ENCODE results near the gene APCS. TPM values are rescaled to one million over a fixed set of nuclear protein-coding genes. Genes with fewer than 3 reads are reported as not detected.

APCS gene
- polyA plus RNA-seq, 3 donors: not detected

Other genes starting within 250 kb of the APCS start
- gene OR10J4, start 155.6 kb upstream of the APCS start, polyA plus RNA-seq (ENCODE audit: insufficient read length in 3 of 3): not detected
- gene OR10J1, start 148.1 kb upstream of the APCS start, polyA plus RNA-seq (ENCODE audit: insufficient read length in 3 of 3): under 1 TPM in 1 of 3 donors, not detected in 2; 0.07 TPM
- not detected for gene OR10J5, start 51.8 kb upstream of the APCS start, polyA plus RNA-seq (ENCODE audit: insufficient read length in 3 of 3)
- not detected for gene CRP, start 126.8 kb downstream of the APCS start, polyA plus RNA-seq (ENCODE audit: insufficient read length in 3 of 3)
- gene DUSP23, start 193.1 kb downstream of the APCS start, polyA plus RNA-seq (ENCODE audit: insufficient read length in 3 of 3): 10 to 100 TPM; 22.8 to 29.0 (median 23.6) TPM
- under 1 TPM; 0.08 to 0.65 (median 0.36) TPM for gene FCRL6, start 214.5 kb downstream of the APCS start, polyA plus RNA-seq (ENCODE audit: insufficient read length in 3 of 3)
- 1 to 10 TPM in 1 of 3 donors, under 1 TPM in 2; 0.61 to 1.4 (median 0.78) TPM for gene SLAMF8, start 239.0 kb downstream of the APCS start, polyA plus RNA-seq (ENCODE audit: insufficient read length in 3 of 3)

Measured in right renal cortex interstitium (tissue), 3 donors.